HepG2 (cell line): Measurements from ENCODE around the gene SERBP1. TPM values are rescaled to one million over a fixed set of nuclear protein-coding genes. Genes with fewer than 3 reads are reported as not detected.

Source experiments
- ATAC-seq: fragments of 200-7000 bp; cut with Tn5 transposase; 3 replicates; pipeline ENCODE4 v1.9.1; 2020; ENCODE audit warnings: mild to moderate bottlenecking, moderate library complexity
- BruUV-seq: library from RNA; stranded (reverse); fragments of 400-500 nt; replicated peaks from 2 replicates; lab custom pipeline; 2021; lab: Mats Ljungman, UMichigan
- CTCF ChIA-PET: fragments of 300-600 bp; formaldehyde crosslinking; extraction: SDS; loops from one replicate; lab custom pipeline; 2021; ENCODE audit warnings: low total read pairs, inconsistent platforms, low intra/inter-chr PET ratio; lab: Yijun Ruan, JAX
- POLR2A ChIA-PET: fragments of 350-600 bp; sonication (Branson Sonifier 250); formaldehyde crosslinking; loops from one replicate; lab custom pipeline; 2020; ENCODE audit warnings: antibody characterized with exemption, inconsistent platforms; lab: Yijun Ruan, JAX
- DNase-seq: peaks from one replicate; pipeline ENCODE4 v3.0.0-alpha.2; 2015; ENCODE audit warnings: low spot score
- FAIRE-seq: peaks from 3 replicates; lab custom pipeline; 2011; peaks lifted over from hg19 to GRCh38; lab: Jason Lieb, UNC
- H2AFZ ChIP-seq: one replicate; pipeline ENCODE4 v1.6.1; 2011; ENCODE audit warnings: low read length, inconsistent platforms
- H3K27ac ChIP-seq: fragments of 300-600 bp; 3 replicates; pipeline ENCODE4 v1.8.0; 2011; ENCODE audit warnings: mixed run types, mild to moderate bottlenecking, mixed read lengths, low read length, inconsistent platforms; ENCODE audit not compliant: insufficient read depth; ENCODE audit errors: extremely low read length
- H3K27me3 ChIP-seq, 2 experiments: fragments of 200-600 bp in 1 of 2; 2 replicates in 1 of 2; 3 replicates in 1 of 2; pipeline versions ENCODE4 v1.6.0 to v1.8.0; 2011; ENCODE audit warnings: low read length in 2 of 2, mild to moderate bottlenecking in 2 of 2, moderate library complexity in 2 of 2, inconsistent platforms in 1 of 2; ENCODE audit not compliant: insufficient read depth in 2 of 2, control insufficient read depth in 1 of 2
- H3K36me3 ChIP-seq, 2 experiments: fragments of 200-600 bp in 1 of 2; replicated peaks in 1 of 2; 2 replicates in 1 of 2; 3 replicates in 1 of 2; pipeline versions ENCODE4 v1.5.1 to v1.8.0; 2011; ENCODE audit warnings: low read length in 2 of 2, inconsistent platforms in 1 of 2; ENCODE audit not compliant: insufficient read depth in 2 of 2, control insufficient read depth in 1 of 2
- H3K4me1 ChIP-seq: 2 replicates; pipeline ENCODE4 v1.5.1; 2012; ENCODE audit warnings: low read length, inconsistent platforms; ENCODE audit not compliant: insufficient read depth
- H3K4me2 ChIP-seq: 2 replicates; pipeline ENCODE4 v1.6.0; 2011; ENCODE audit warnings: low read depth, low read length, inconsistent platforms
- H3K4me3 ChIP-seq, 3 experiments: fragments of 200-600 bp in 1 of 3; sonication (generic), shearing (Covaris generic) in 1 of 3; replicated peaks in 1 of 3; 2 replicates each; pipeline ENCODE4 v1.5.1; 2011 to 2016; ENCODE audit warnings: low read length in 3 of 3, inconsistent platforms in 2 of 3, low read depth in 2 of 3, mild to moderate bottlenecking in 2 of 3, control low read depth in 1 of 3, mixed read lengths in 1 of 3; ENCODE audit not compliant: insufficient read depth in 1 of 3
- H3K79me2 ChIP-seq: one replicate; pipeline ENCODE4 v1.6.1; 2011; ENCODE audit warnings: low read length, inconsistent platforms; ENCODE audit not compliant: insufficient read depth
- H3K9ac ChIP-seq: 2 replicates; pipeline ENCODE4 v1.6.0; 2011; ENCODE audit warnings: mild to moderate bottlenecking, low read depth, low read length, inconsistent platforms; ENCODE audit not compliant: insufficient read depth
- H3K9me3 ChIP-seq: 2 replicates; pipeline ENCODE4 v1.5.1; 2012; ENCODE audit warnings: mild to moderate bottlenecking, low read length
- H4K20me1 ChIP-seq: 2 replicates; pipeline ENCODE4 v1.6.0; 2011; ENCODE audit warnings: inconsistent platforms, mild to moderate bottlenecking, low read length, moderate library complexity; ENCODE audit not compliant: insufficient read depth
- ARID4A ChIP-seq: sonication (generic); formaldehyde crosslinking; IDR thresholded peaks from 2 replicates; pipeline ENCODE4 v1.5.0; 2020; ENCODE audit warnings: mild to moderate bottlenecking, missing genetic modification reagents, borderline replicate concordance
- CSRNP2 ChIP-seq: sonication (generic); formaldehyde crosslinking; conservative IDR thresholded peaks from 2 replicates; pipeline ENCODE4 v1.8.0; 2022; ENCODE audit warnings: low read depth, missing genetic modification reagents
- HIVEP1 ChIP-seq: sonication (generic); formaldehyde crosslinking; IDR thresholded peaks from 2 replicates; pipeline ENCODE4 v1.4.0; 2020; ENCODE audit warnings: mild to moderate bottlenecking, missing genetic modification reagents
- HOMEZ ChIP-seq: IDR thresholded peaks from 2 replicates; pipeline ENCODE4 v1.6.1; 2016; ENCODE audit warnings: low read depth
- HOXA9 ChIP-seq: sonication (generic); formaldehyde crosslinking; IDR thresholded peaks from 2 replicates; pipeline ENCODE4 v1.8.1; 2022; ENCODE audit warnings: missing genetic modification reagents, mild to moderate bottlenecking, moderate library complexity, borderline replicate concordance
- KDM3A ChIP-seq: IDR thresholded peaks from 2 replicates; pipeline ENCODE4 v1.6.1; 2018; ENCODE audit warnings: low read depth, missing compliant biosample characterization
- PRPF4 ChIP-seq: fragments of 200-400 bp; formaldehyde crosslinking; IDR thresholded peaks from 2 replicates; pipeline ENCODE4 v1.6.1; 2016; ENCODE audit warnings: low read length, low read depth; ENCODE audit not compliant: poor library complexity, severe bottlenecking
- SYNCRIP ChIP-seq: fragments of 200-400 bp; formaldehyde crosslinking; IDR thresholded peaks from 2 replicates; pipeline ENCODE4 v1.6.1; 2018; ENCODE audit warnings: mild to moderate bottlenecking, low read depth, low read length; ENCODE audit not compliant: insufficient read depth
- TAF15 ChIP-seq: fragments of 200-400 bp; formaldehyde crosslinking; IDR thresholded peaks from one replicate; pipeline ENCODE4 v1.6.1; 2018; ENCODE audit warnings: mild to moderate bottlenecking, low read depth, low read length; ENCODE audit not compliant: poor library complexity, severe bottlenecking
- ZNF276 ChIP-seq: sonication (generic); formaldehyde crosslinking; IDR thresholded peaks from 2 replicates; pipeline ENCODE4 v1.4.0; 2020; ENCODE audit warnings: mild to moderate bottlenecking, low read depth, missing genetic modification reagents
- ZNF280B ChIP-seq: sonication (generic); formaldehyde crosslinking; IDR thresholded peaks from 2 replicates; pipeline ENCODE4 v1.5.0; 2020; ENCODE audit warnings: missing genetic modification reagents, mild to moderate bottlenecking, borderline replicate concordance
- WGBS: methylation state at CpG from one replicate; pipeline ENCODE4 v1.1.6; 2017; ENCODE audit warnings: low lambda C conversion rate; 5-methylcytosine and 5-hydroxymethylcytosine counted together
- in situ Hi-C: cut with HindIII; loops from 2 replicates; pipeline ENCODE4 v1.10.0; 2017; ENCODE audit warnings: low pct_unique_long_range_greater_than_20kb; ENCODE audit not compliant: extremely low pct_ligation_motif_present
- intact Hi-C: fragments of 100-400 bp; cut with micrococcal nuclease; formaldehyde crosslinking; loops from one replicate; pipeline ENCODE4 v1.10.0; 2022; ENCODE audit not compliant: unreplicated experiment
- polyA plus RNA-seq, 8 experiments: library from polyadenylated mRNA; depleted of rRNA in 3 of 8; stranded (reverse) in 7 of 8; unstranded in 1 of 8; fragments of >200 nt; fragmentation: Illumina TruSeq in 4 of 8; extraction: Trizol in 4 of 8; gene quantifications; 2 replicates each; pipeline versions ENCODE4 v1.2.1 to v1.2.3, GENCODE V29; 2011 to 2016; ENCODE audit warnings: low read depth in 4 of 8, missing spikeins in 1 of 8, mixed read lengths in 1 of 8; ENCODE audit not compliant: insufficient read depth in 1 of 8
- total RNA-seq, 5 experiments: library from RNA; depleted of rRNA; stranded (reverse); fragments of >200 nt; fragmentation: Illumina TruSeq; extraction: Trizol; gene quantifications; 2 replicates each; pipeline ENCODE4 v1.2.3, GENCODE V29; 2016; ENCODE audit warnings: low read depth in 1 of 5

SERBP1 gene
- total and polyA plus RNA-seq, 2 of the 13 experiments (the other 11 are each of a cell fraction or from before 2014, with no cell fraction given), result 175 to 281 TPM

- H3K9ac ChIP-seq, result no peak overlapping the region
- no peak overlapping the region for H2AFZ ChIP-seq
- ChIA-PET CTCF (no interaction called here), POLR2A (no interaction called here)
- ATAC-seq (no peak), FAIRE-seq (no peak), DNase-seq (no peak)
- H3K27ac ChIP-seq, result no peak overlapping the region
- H3K27me3 ChIP-seq, result no peaks in the 10 kb centered on the region
- H3K4me2 ChIP-seq, result no peak overlapping the region
- BruUV-seq, result no TSS peak
- no peaks in the 10 kb centered on the region for H3K36me3 ChIP-seq
- 49% methylated on average over 2 of the region's 2 CpGs for WGBS
- no peaks in the 10 kb centered on the region for H4K20me1 ChIP-seq
- H3K4me3 ChIP-seq, result no peak overlapping the region
- in situ Hi-C loops, result no loop called here
- H3K79me2 ChIP-seq, result no peaks in the 10 kb centered on the region
- peaks cover 30% of the 10 kb centered on the region for H3K4me1 ChIP-seq
- intact Hi-C loops, result no loop called here
- no peaks in the 10 kb centered on the region for H3K9me3 ChIP-seq
- TF ChIP-seq HOMEZ (CRISPR knock-in tag) (no peak), KDM3A (no peak), CSRNP2 (CRISPR knock-in tag) (no peak), TAF15 (no peak), ZNF276 (no peak), PRPF4 (no peak), ARID4A (CRISPR knock-in tag) (no peak), SYNCRIP (no peak), HOXA9 (no peak), ZNF280B (CRISPR knock-in tag) (no peak), HIVEP1 (CRISPR knock-in tag) (no peak)
Observed at GRCh38 chr1:67441739-67442281, 11.6 kb upstream of the SERBP1 start.
